OCI-LY1 (cell line): ENCODE data around the gene IL18BP.

Experiments
- EZH2 ChIP-seq: fragments of 200-600 bp; sonication (generic), shearing (Covaris generic); IDR thresholded peaks from 2 replicates; pipeline ENCODE4 v1.8.0; 2017; ENCODE audit warnings: borderline replicate concordance, mixed run types, mild to moderate bottlenecking, antibody characterized with exemption, low read length, moderate library complexity, mixed read lengths
- TF ChIP-seq, protein P1 (sequence below): fragments of 200-600 bp; sonication (generic), shearing (Covaris generic); IDR thresholded peaks from 2 replicates; pipeline ENCODE4 v1.5.1; 2017; ENCODE audit warnings: mild to moderate bottlenecking, antibody characterized with exemption, low read length, moderate library complexity, mixed read lengths

DNA sequence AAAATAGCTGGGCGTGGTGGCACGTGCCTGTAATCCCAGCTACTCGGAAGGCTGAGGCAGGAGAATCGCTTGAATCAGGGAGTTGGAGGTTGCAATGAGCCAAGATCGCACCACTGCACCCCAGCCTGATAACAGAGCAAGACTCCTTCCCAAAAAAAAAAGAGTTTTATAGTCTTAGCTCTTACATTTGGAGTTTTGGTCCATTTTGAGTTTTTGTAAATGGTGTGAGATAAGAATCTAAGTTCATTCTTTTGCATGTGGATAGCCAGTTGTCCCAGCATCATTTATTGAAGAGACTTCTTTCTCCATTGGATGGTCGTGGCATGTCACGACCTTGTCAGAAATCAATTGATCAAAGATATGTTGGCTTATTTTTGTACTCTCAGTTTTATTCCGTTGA is 35.2 kb upstream of the IL18BP start:
- TF ChIP-seq, protein P1, sequence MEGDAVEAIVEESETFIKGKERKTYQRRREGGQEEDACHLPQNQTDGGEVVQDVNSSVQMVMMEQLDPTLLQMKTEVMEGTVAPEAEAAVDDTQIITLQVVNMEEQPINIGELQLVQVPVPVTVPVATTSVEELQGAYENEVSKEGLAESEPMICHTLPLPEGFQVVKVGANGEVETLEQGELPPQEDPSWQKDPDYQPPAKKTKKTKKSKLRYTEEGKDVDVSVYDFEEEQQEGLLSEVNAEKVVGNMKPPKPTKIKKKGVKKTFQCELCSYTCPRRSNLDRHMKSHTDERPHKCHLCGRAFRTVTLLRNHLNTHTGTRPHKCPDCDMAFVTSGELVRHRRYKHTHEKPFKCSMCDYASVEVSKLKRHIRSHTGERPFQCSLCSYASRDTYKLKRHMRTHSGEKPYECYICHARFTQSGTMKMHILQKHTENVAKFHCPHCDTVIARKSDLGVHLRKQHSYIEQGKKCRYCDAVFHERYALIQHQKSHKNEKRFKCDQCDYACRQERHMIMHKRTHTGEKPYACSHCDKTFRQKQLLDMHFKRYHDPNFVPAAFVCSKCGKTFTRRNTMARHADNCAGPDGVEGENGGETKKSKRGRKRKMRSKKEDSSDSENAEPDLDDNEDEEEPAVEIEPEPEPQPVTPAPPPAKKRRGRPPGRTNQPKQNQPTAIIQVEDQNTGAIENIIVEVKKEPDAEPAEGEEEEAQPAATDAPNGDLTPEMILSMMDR, result no peak
- TF ChIP-seq EZH2, result no peak
